ENCODE measurements around the gene LRRC2.

GRCh38 chr3:46594723-46595122 lies 28.6 kb upstream of the LRRC2 start:
- TF ChIP-seq CTCF (IDR thresholded peaks at IDR 0.05; ENCODE audit: poor library complexity) (no peak), EZH2 (IDR thresholded peaks at IDR 0.05; ENCODE audit: borderline replicate concordance) (no peak)
